Large intestine (tissue), 3 donors: ENCODE results near the gene CCDC146. TPM values are rescaled to one million over a fixed set of nuclear protein-coding genes. Genes with fewer than 3 reads are reported as not detected.
"Not testable (repeated sequence)": the region's sequence is repeated elsewhere in the genome, so short reads cannot be mapped to it uniquely, and the experiment has no call there.

ENCODE experiments used
- DNase-seq, 2 donors: peaks; one replicate each; pipeline versions ENCODE4 v3.0.0 to v3.0.0-alpha.2; 2013
- H3K27ac ChIP-seq: one replicate; pipeline ENCODE4 v1.5.1; 2013; ENCODE audit warnings: low read length
- H3K27me3 ChIP-seq: 2 replicates; pipeline ENCODE4 v1.6.1; 2013; ENCODE audit warnings: low read length; ENCODE audit not compliant: control insufficient read depth, insufficient read depth
- H3K36me3 ChIP-seq: 2 replicates; pipeline ENCODE4 v1.6.1; 2013; ENCODE audit warnings: low read length; ENCODE audit not compliant: control insufficient read depth, insufficient read depth
- H3K4me1 ChIP-seq: one replicate; pipeline ENCODE4 v1.6.1; 2013; ENCODE audit warnings: low read length; ENCODE audit not compliant: control insufficient read depth, insufficient read depth
- H3K4me3 ChIP-seq: one replicate; pipeline ENCODE4 v1.5.1; 2013; ENCODE audit warnings: low read length
- H3K9me3 ChIP-seq: one replicate; pipeline ENCODE4 v1.6.1; 2013; ENCODE audit warnings: mild to moderate bottlenecking, low read depth, low read length, moderate library complexity; ENCODE audit not compliant: control insufficient read depth
- WGBS: methylation state at CpG from one replicate; pipeline ENCODE4 v1.1.5; 2013; ENCODE audit warnings: low lambda C conversion rate; ENCODE audit not compliant: insufficient coverage; 5-methylcytosine and 5-hydroxymethylcytosine counted together
- polyA plus RNA-seq: library from polyadenylated mRNA; unstranded; fragments of 120-200 nt; gene quantifications from one replicate; pipeline ENCODE4 v1.2.1, GENCODE V29; 2013

The CCDC146 gene
- polyA plus RNA-seq, 1 donor = 13.4 TPM

DNA sequence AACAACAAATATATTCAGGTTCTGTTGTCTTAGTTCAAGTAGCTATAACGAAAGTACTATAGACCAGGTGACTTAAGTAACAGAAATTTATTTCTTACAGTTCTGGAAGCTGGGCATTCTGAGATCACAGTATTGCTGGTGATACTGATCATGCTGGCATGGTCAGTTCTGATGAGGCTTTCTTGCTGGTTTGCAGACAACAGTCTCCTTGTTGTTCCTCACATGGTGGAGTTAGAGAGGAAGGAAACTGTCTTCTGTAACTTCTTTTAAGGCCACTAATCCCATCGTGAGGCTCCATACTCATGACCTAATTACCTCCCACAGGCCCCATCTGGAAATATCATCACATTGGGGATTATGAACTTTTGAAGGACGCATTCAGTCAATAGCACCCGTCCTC is 17.9 kb downstream of the CCDC146 start:
- not testable (repeated sequence) for DNase-seq, H3K27me3 ChIP-seq, H3K27ac ChIP-seq, H3K4me3 ChIP-seq, H3K4me1 ChIP-seq, H3K36me3 ChIP-seq, H3K9me3 ChIP-seq
- WGBS = no CpG with 5 or more reads among the region's 4 CpGs

DNA sequence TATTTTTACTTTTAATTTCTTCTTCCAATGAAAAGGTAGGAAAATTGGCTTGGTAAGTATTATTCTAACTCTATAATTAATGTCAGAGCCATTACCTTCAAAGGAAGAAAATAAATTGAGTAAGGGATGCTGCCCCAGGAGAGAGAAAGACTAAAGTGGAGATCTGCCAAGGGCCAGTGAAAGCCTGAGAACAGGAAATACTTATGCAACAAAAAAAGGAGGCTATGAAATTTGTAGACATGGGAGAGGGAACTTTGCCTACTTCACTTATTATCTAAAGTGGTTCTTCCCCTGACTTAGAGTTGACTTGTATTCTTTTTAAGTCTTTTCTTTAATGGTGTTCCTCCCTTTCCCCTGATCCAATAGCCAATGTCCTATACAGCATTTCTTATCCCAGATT is 29.8 kb downstream of the CCDC146 start:
- H3K4me1 ChIP-seq, H3K27me3 ChIP-seq, H3K4me3 ChIP-seq, H3K9me3 ChIP-seq, DNase-seq, H3K36me3 ChIP-seq, H3K27ac ChIP-seq: not testable (repeated sequence)

DNA sequence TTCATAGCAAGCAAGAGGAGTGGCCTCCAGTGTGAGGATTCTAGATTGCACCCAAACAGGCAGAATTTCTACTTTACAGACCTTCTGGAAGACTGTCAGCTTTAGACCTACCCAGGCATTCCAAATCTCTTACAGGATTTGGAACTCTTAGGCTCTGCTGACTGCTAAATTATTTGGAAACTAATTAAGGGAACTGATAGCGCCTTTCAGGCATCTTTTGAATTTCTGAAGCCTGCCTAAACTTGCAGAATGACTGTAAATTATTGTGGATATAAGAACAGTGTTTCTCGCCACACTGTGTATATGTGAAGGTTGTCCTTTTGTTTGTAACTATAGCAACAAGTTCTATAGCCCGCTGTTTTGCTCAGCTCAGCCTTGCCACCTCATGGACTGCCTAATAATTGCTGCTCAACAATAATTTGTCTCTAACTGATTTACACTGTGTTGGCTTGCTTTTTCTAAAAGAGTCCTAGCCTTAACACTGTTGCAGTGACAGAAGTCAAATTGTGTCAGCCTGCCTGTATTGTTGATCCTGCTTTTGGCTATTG is 32.6 kb downstream of the CCDC146 start:
- peak in 1 of 2 donors; percentile 8 for DNase-seq
- not testable (repeated sequence) for H3K27ac ChIP-seq, H3K27me3 ChIP-seq, H3K9me3 ChIP-seq, H3K36me3 ChIP-seq, H3K4me1 ChIP-seq, H3K4me3 ChIP-seq
- WGBS = no CpG with 5 or more reads among the region's 3 CpGs

DNA sequence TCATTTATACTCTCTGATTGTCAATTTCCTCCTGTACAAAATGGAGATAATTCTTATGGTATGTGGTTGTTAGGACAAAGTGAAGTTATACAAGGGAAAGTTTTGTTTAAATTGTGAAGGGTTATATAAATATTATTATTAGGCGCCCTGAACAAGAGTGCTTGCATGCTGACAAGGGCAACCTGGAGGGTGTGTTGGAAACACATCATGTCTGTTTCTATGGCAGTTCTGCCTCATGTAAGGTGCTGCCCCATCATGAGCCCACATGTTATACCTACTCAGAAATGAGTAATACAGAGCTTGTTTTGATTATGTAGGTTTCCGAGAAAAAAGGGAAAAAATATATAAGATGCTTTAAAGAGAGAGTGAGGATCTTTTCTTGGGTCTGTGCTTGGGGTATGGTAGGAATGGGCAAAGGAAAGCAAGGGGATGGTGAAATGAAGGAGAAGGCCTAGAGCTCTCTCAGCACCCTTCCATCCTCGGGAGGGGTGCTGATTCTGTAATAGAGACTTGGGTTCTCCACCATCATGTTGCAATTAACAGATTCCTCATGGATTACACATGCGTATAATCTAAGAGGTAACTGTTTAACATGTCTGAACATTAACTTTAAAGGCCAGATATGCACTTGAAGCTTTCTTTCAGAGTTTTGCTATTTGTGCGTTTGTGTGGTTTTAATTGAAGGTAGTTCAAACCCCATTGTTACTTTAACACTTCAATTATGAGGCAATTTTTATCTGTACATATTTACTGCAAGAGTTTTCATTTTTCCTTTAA is 33.4 kb downstream of the CCDC146 start:
- not testable (repeated sequence) for H3K4me3 ChIP-seq, H3K27ac ChIP-seq, H3K9me3 ChIP-seq, H3K36me3 ChIP-seq, DNase-seq, H3K27me3 ChIP-seq, H3K4me1 ChIP-seq
- no CpG with 5 or more reads among the region's 5 CpGs for WGBS

DNA sequence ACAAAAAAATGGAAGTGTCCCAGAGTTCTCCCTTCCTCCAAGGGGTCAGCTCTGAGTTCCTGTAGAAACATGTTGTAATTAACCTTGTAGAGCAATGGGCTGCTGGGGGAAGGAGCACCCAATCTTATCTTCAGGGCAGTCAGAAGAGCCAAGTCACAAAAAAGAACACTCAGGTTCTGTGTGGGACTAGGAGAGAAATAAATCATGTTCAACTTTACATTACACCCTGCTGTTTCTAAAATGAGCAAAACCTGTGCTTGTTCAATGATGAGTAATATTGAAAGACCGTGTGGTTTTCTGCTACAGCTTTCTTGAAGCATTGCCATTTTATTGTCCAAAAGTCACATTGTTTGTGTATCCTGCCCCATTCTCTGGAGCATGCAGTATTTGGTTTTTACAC is 34.6 kb downstream of the CCDC146 start:
- not testable (repeated sequence) for DNase-seq, H3K4me3 ChIP-seq, H3K36me3 ChIP-seq, H3K9me3 ChIP-seq, H3K27ac ChIP-seq, H3K27me3 ChIP-seq, H3K4me1 ChIP-seq
- no CpG with 5 or more reads among the region's 1 CpG for WGBS

DNA sequence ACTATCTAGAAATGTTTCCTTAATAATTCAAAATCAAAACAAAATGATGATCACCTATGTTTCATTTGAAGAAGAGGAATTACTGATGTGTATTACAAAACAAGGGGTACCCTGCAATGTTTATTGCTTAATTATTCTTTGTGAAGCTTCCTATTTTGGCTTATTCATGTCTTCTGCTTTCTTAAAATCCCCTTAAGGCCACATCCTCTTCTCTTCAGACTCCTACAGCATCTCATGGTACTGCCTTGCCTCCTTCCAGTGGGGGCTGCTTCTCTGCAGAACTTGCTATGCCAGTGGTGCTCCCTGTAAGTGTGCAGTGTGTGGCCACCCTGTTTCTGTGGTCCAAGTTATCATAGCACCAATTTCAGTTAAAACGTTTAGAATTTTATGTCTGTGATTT is 35.0 kb downstream of the CCDC146 start:
- Histone ChIP-seq H3K4me3 (no peak overlapping the region), H3K9me3 (no peaks in the 10 kb centered on the region), H3K4me1 (no peaks in the 10 kb centered on the region), H3K27me3 (no peaks in the 10 kb centered on the region), H3K27ac (no peak overlapping the region), H3K36me3 (no peaks in the 10 kb centered on the region)
- DNase-seq = no peak
- no CpG with 5 or more reads among the region's 1 CpG for WGBS

DNA sequence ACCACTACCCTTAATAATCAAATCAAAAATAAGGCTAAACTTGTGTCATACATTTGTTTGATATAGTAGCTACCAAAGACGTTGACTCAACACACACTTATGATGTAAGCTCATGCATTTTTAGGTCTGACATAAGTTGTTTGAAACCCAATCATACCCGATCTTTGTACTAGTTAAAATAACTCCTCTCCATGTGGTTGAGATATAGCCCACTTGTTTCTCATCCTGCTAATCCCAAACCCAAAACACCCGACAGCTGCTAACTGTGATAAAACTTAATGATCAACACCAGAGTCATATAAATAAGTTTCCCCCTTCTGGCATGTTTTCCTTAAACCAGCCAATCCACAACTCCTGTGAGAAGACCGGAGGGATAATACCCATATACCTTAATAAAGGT is 48.7 kb downstream of the CCDC146 start:
- 80% methylated on average over 1 of the region's 4 CpGs for WGBS
- not testable (repeated sequence) for H3K4me1 ChIP-seq, H3K27ac ChIP-seq, DNase-seq, H3K9me3 ChIP-seq, H3K36me3 ChIP-seq, H3K27me3 ChIP-seq, H3K4me3 ChIP-seq

DNA sequence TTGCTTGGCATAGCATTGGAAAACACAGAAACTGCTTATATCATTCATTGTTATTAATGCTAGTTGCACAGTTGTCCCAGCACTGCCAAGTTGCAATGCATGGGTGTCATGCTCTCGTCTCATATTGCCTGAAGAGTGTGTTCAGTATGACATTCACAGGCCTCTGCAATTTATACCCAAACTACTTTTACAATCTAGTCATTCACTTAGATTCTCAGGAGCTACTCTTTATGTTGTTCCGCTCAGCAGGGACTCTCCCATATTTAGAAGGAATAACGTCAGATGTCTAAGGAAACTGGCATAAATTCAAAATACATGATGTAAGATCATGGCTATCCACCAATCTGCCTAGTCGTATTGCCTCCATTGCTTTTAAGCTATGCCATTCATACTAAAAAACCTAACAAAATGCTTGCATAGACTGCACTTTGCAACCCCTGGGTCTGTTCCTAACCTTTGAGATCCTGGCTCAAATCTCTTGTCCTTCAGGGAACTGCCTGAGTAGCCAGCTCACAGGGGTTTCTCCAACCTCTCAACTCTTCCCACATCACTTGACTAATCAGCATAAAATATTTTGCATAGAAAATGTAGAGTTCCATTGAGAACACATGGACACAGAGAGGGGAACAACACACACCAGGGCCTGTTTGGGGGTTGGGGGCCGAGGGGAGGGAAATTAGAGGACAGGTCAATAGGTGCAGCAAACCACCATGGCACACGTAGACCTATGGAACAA is 50.2 kb downstream of the CCDC146 start:
- not testable (repeated sequence) for H3K4me1 ChIP-seq, H3K4me3 ChIP-seq, H3K36me3 ChIP-seq, H3K9me3 ChIP-seq, DNase-seq, H3K27ac ChIP-seq, H3K27me3 ChIP-seq
- WGBS = no CpG with 5 or more reads among the region's 6 CpGs

DNA sequence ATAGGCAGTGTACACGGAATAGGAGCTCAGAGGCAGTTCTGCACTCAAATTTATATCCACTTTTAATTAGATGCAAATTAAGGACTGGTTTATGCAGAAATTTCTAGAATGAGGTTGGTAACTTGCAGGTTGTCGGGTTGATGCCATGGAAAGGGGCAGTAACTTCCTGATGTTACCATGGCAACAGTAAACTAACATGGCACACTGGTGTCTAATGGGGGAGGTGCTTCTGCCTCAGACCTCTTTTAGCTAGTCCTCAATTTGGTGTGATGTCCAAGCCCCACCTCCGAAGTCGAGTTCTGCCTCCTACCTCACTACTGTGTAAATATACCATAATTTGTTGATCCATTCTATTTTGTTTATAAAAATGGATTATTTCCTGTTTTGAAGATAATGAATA is 52.0 kb downstream of the CCDC146 start:
- not testable (repeated sequence) for H3K9me3 ChIP-seq, DNase-seq, H3K36me3 ChIP-seq, H3K27ac ChIP-seq, H3K4me3 ChIP-seq, H3K4me1 ChIP-seq, H3K27me3 ChIP-seq
- WGBS = no CpG with 5 or more reads among the region's 4 CpGs

DNA sequence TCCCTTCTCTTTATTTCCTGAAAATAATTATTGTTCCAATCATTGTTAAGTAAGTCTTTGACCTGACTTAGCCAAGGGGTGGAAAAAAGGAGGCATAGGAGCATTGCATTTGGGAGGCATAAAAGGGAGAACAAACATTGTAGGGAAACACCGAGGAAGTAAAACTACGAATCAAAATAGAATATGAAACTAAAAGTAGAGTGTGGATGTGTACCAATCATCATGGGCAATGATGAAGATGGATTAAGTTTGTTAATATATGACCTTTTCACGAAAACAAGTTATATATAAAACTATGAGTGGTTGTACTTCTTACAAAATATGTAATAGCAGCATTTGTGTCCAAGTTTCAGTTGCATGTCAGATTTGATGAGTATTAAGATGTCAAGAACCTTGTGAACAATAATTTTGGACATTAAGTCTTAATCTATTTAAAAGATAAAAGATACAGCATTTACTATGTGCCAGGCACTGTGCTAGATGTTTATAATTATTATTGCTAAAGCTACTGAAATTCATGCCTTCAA is 52.9 kb downstream of the CCDC146 start:
- H3K4me3 ChIP-seq, H3K27me3 ChIP-seq, H3K4me1 ChIP-seq, H3K9me3 ChIP-seq, DNase-seq, H3K36me3 ChIP-seq, H3K27ac ChIP-seq: not testable (repeated sequence)
- 100% methylated on average over 1 of the region's 3 CpGs for WGBS
